Activated T-helper 1 cell treated with anti-CD3 and anti-CD28 coated beads, Interleukin-2, amount 50 U/mL, for 16 hours (primary cell): ENCODE measurements around the gene AHDC1.

ENCODE experiments used
- DNase-seq, 2 donors: peaks; one replicate each; pipeline ENCODE4 v3.0.0-alpha.2; 2020; ENCODE audit warnings: low read depth in 1 of 2, low spot score in 1 of 2

AHDC1 gene

GRCh38 chr1:27581823-27582243 lies 22.1 kb downstream of the AHDC1 start:
- no peak for DNase-seq

DNA sequence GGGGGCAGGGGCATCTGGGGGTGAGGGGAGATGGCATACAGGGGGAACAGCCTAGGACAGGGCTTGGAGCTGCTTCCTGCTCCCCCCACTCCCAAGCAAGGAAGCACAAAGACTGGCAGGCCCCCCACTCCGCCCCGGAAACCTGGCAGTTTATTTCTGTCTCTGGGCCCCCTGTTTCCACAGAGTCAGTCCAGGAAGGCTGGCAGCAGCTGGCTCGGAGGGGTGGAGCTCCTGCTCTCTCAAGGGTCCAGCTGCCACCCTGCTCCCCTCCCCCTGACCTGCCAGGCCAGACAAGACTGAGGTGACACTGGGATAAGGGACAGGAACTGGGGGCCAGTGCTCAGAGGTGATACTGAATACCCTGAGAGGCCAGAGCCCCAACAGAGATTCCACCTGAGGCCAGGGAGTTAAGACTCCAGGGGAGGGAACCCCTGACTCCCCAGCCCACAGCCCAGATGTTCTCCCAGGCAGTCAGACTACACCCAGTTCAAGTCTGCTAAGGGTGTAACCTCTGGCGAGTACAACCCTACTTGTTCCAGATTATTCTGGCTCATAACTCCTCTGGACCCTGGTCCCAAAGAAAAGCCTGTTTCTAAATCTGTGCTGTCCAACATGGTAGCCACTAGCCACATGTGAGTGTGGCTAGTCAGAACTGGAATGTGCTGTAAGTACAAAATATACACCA lies 26.3 kb downstream of the AHDC1 start:
- no peak for DNase-seq

- DNase-seq: no peak
These were observed 27.1 kb downstream of the AHDC1 start for GRCh38 chr1:27576806-27577227.

GRCh38 chr1:27575840-27576331 lies 28.1 kb downstream of the AHDC1 start:
- DNase-seq: no peak

GRCh38 chr1:27574871-27575831 lies 28.8 kb downstream of the AHDC1 start:
- no peak for DNase-seq

- DNase-seq: no peak
These were observed 29.8 kb downstream of the AHDC1 start for GRCh38 chr1:27574001-27574781.

DNA sequence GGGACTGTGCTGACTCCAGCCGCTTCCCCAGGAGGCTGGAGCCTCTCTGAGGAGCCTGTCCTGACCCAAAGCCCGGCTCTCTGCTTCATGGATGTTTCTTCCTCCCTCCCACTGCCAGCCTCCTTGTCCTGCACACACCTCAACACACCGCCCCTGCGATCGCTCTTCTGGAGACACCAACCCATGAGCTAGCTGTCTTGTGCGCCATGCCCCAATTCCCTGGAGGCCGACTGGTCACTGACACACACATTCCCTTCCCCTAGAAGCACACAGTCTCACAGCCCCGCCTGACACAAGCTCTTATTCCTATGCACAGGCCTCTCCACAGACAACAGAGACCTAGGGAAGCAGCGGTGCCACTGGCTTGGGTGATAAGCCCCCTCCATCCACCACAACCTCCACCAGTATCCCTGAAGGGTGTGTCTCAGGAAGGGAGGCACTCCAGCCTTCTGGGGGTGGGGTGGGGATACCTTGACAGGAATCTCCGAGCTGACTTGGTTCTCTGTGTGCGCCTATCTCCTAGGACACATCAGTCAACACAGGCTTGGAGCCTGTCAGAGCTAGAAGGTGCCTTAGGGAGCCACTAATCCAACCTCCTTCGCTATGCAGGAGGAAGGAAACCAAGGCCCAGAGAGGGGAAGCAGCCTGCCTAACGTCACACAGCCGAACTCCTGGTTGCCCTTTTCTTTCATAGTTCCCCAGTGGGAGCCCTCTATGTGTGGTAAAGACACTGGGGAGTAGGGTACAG lies 31.1 kb downstream of the AHDC1 start:
- no peak for DNase-seq

DNA sequence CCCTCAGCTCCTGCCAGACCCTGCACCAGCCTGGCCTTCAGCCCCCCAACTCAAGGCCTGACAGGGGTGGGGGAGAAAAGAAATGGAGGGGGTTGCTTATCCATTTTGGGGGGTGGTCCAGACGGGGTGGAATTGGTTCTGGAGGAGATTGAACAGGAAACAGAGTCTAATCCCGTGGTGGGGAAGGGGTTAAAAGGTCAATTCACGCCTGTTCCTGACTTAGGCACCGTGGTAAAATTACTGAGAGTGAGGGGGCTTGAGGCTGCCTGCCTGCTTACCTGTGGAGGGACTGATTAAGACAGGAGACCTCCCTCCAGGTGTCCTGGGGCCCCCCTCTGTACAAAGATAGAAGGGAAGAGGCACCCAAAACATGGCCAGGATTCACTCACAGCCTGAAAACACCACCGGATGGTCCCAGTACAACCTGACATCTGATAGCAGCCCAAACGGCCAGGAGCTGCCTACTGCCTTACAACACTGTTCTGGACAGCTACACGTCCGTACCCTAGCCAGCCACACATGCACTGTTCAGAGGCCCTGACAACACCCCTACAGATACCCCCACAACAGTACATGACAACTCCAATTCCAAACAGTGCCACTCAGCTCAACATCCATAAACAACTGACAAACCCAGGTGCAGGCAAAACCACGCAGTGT lies 31.8 kb downstream of the AHDC1 start:
- DNase-seq: no peak

GRCh38 chr1:27571439-27572018 lies 32.4 kb downstream of the AHDC1 start:
- no peak for DNase-seq

GRCh38 chr1:27570784-27571183 lies 33.2 kb downstream of the AHDC1 start:
- DNase-seq: no peak

DNA sequence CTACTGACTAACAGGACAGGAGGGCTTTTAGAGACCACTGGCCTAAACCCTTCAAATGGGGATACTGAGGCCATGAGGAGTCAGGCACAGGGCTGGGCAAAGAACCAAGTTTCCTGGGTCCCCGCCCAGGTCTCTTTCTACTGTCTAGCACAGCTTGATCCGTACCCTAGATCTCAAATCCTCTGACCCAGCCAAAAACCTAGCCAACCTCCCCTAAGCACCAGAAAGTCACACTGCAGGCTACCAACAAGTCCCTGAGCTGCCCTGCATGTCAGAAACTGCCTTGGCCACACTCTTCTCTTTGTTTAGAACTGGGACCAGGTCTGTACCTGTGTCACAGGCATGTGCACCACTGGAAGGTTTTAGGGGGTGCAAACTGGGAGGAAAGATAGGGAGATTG lies 33.6 kb downstream of the AHDC1 start:
- DNase-seq: no peak

DNA sequence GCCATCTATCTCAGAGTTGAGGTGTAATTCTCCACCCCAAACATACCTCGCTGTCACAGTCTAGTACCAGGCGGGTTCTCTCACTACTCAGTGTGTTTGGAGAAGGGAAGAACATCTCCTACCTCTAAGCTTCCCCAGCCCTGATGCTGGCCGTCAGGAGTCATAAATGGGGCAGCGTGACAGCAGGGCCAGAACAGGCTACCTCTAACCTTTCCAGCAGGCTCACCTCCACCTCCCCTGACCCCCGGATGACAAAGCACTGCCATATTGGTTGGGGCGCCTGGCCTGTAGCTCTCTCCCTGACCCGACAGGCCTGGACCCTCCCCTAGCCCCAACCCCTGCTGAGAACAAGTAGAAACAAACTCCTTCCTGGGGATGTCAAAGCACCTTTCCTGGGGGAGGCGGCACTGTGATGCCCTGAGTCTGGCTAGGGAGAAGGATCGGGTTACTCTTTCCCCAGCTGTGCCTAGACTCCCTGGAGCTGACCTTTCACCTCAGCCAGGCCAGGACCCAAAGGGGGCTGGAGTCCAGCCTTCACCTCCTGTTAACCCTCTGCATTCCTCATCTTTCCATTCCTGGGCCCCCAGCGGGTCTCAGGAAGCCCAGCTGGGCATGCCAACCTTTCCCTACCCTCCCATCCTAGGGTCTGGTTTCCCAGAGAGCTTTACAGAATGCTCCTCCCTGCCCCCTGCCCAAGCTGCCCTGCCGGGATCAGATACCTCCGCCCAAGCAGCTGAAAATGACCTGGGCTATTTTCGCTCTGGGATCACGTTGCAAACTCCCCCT lies 34.2 kb downstream of the AHDC1 start:
- DNase-seq: no peak

- no peak for DNase-seq
These were observed 34.9 kb downstream of the AHDC1 start for GRCh38 chr1:27569088-27569460.

GRCh38 chr1:27568300-27569087 lies 35.5 kb downstream of the AHDC1 start:
- DNase-seq: peak; percentile 83 to 87

DNA sequence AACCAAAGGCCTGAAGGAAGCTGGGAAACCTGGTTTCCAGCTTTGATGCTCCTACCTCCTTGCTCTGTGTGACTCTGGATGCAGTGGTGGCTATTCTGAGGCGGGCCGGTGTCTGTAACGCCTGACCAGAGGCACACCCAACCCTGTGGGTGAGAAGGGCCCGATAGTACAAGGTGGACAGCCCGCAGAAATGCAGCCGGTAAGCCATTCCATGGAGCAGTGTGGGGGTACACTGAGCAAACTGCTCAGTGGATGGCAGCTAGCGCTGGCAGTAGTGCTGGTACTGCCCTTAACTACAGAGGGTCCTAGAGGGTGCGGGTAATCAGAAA lies 36.0 kb downstream of the AHDC1 start:
- no peak for DNase-seq

- DNase-seq: no peak
These were observed 36.8 kb downstream of the AHDC1 start for GRCh38 chr1:27567146-27567526.

GRCh38 chr1:27566462-27567145 lies 37.3 kb downstream of the AHDC1 start:
- no peak for DNase-seq
